Measurements from ENCODE around the gene PDGFC.

PDGFC gene

DNA sequence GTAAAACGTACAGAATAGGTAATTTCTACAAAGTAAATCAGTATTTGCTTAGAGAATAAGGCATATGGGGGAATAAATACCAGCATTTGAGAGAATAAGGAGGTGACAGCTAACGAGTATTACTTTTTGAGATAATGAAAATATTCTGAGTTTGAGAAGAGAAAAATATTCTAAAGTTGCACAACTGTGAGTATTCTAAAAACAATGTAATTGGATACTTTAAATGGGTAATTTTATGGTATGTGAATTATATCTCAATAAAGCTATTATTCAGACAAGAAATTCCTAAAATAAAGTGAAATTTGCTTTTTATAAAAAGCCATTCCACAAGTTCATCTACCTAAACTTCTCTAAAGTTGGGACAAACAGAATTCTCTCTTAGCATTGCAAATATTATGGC, 62.6 kb downstream of the PDGFC start:
- TF ChIP-seq CTCF (IDR thresholded peaks at IDR 0.05; ENCODE audit: control extremely low read depth, extremely low read depth, low read depth, missing control alignments): no peak
- POLR2A ChIA-PET: no interaction called here
- no peak for DNase-seq (ENCODE audit: extremely low spot score)
- CTCF ChIA-PET: no interaction called here

GRCh38 chr4:156906325-156906724, 65.3 kb downstream of the PDGFC start:
- CTCF ChIA-PET: interaction anchor here (2.8 kb wide), 1 partner anchor 10 kb away, joined by 9 read pairs; no protein-coding TSS in a partner anchor
- POLR2A ChIA-PET: no interaction called here
- no peak for DNase-seq (ENCODE audit: extremely low spot score)
- no peak for TF ChIP-seq CTCF (IDR thresholded peaks at IDR 0.05; ENCODE audit: control extremely low read depth, extremely low read depth, low read depth, missing control alignments)

GRCh38 chr4:156901871-156902270, 69.7 kb downstream of the PDGFC start:
- CTCF ChIA-PET: no interaction called here
- no peak for DNase-seq (ENCODE audit: extremely low spot score)
- TF ChIP-seq CTCF (IDR thresholded peaks at IDR 0.05; ENCODE audit: control extremely low read depth, extremely low read depth, low read depth, missing control alignments): no peak
- POLR2A ChIA-PET: no interaction called here

GRCh38 chr4:156898373-156899117, 73.1 kb downstream of the PDGFC start:
- CTCF ChIA-PET: interaction anchor here (0.7 kb wide), 1 partner anchor 15 kb away, joined by 3 read pairs; no protein-coding TSS in a partner anchor
- POLR2A ChIA-PET: no interaction called here

GRCh38 chr4:156896527-156896926, 75.1 kb downstream of the PDGFC start:
- POLR2A ChIA-PET: no interaction called here
- TF ChIP-seq CTCF (IDR thresholded peaks at IDR 0.05; ENCODE audit: control extremely low read depth, extremely low read depth, low read depth, missing control alignments): no peak
- no peak for DNase-seq (ENCODE audit: extremely low spot score)
- CTCF ChIA-PET: no interaction called here

More at GRCh38 chr4:156898373-156899117, 73.1 kb downstream of the PDGFC start:
- no peak for TF ChIP-seq CTCF (IDR thresholded peaks at IDR 0.05; ENCODE audit: control extremely low read depth, extremely low read depth, low read depth, missing control alignments)
- no peak for DNase-seq (ENCODE audit: extremely low spot score)

DNA sequence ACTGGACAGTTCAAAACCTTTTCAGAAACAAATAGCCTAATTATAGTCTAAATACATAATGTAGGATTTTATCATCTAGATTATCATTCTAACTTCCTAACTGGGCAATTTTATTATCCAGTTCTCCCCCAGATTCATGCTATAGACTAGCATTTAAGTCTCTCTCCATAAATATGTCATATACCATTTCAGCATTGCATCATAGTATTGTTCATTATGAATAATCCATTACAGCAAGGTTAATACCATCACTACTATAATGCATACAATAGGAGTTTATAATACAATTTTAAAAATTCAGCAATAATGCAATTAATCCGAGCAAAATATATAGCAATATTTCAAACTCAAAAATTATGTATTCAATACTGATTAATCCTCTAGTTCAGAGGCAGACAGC, 77.4 kb downstream of the PDGFC start:
- ChIA-PET CTCF (no interaction called here), POLR2A (no interaction called here)
- no peak for TF ChIP-seq CTCF (IDR thresholded peaks at IDR 0.05; ENCODE audit: control extremely low read depth, extremely low read depth, low read depth, missing control alignments)

More for the DNA sequence above, 77.4 kb downstream of the PDGFC start:
- no peak for DNase-seq (ENCODE audit: extremely low spot score)
